ENCODE results near the gene MIAT.

DNA sequence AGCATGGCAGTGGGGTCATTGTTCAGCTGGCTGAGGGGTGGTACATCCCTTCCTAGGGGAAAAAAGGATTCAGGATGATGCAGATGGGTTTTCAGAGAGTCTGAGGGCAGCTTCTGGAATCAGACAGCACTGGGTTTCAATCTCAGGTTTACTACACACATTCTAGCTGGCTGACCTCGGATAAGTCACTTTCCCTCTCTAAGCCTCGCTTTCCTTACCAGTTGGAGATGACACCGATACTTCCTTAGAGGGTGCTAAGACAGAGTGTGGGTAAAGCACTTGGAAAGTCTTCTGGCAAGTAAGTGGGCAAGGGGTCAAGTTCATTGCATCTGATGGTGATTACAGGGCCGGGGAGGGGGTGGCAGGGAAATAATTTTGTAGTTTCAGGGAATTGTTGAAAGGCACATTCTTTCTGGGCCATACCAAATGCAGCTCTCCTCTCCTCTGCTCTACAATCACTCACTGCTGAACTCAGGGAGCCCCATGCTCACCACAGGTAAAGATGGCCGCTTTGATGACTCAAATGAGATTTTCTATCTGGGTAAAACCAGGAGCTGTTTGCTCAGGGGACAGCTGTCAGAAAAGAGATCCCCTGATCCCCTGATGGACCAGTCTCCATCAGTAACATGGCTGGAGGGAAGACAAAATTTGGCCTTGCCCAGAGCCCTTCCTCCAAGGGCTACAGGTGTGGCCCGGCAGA lies 6.5 kb upstream of the MIAT start:
- TF ChIP-seq L3MBTL2 (conservative IDR thresholded peaks at IDR 0.05) (no peak), TARDBP (IDR thresholded peaks at IDR 0.05) (no peak), ZNF384 (IDR thresholded peaks at IDR 0.05) (no peak), LEF1 (IDR thresholded peaks at IDR 0.05; ENCODE audit: borderline replicate concordance) (no peak), BHLHE40 (IDR thresholded peaks at IDR 0.05; ENCODE audit: borderline replicate concordance) (no peak), FOXM1 (IDR thresholded peaks at IDR 0.05; ENCODE audit: borderline replicate concordance) (no peak), ARNT (IDR thresholded peaks at IDR 0.05) (no peak), CTBP1 (IDR thresholded peaks at IDR 0.05; ENCODE audit: borderline replicate concordance) (no peak), SUZ12 (IDR thresholded peaks at IDR 0.05) (no peak), NFRKB (IDR thresholded peaks at IDR 0.05) (no peak), FOXK2 (IDR thresholded peaks at IDR 0.05) (no peak), ELF4 (IDR thresholded peaks at IDR 0.05) (no peak)

Data from HEK293T (cell line).